WTC11 (cell line): Measurements from ENCODE around the gene SEPTIN3. TPM values are rescaled to one million over a fixed set of nuclear protein-coding genes. Genes with fewer than 3 reads are reported as not detected.

ENCODE experiments used
- ATAC-seq: fragments of 200-7000 bp; cut with Tn5 transposase; 2 replicates; pipeline ENCODE4 v1.10.0; 2021; ENCODE audit warnings: mild to moderate bottlenecking, moderate library complexity
- CTCF ChIA-PET: fragments of 300-600 bp; sonication (Branson Sonifier 250); formaldehyde crosslinking; loops from one replicate; lab custom pipeline; 2021; ENCODE audit warnings: antibody characterized with exemption; lab: Charles Lee
- POLR2A ChIA-PET: fragments of 350-600 bp; sonication (Branson Sonifier 250); formaldehyde crosslinking; loops from one replicate; lab custom pipeline; 2021; ENCODE audit warnings: antibody characterized with exemption; lab: Charles Lee
- DNase-seq: peaks from one replicate; pipeline ENCODE4 v3.0.0; 2021; ENCODE audit warnings: low spot score
- H3K27ac Mint-ChIP-seq: 2 replicates; pipeline ENCODE4 v1.8.0; 2021; ENCODE audit warnings: mixed read lengths
- H3K27me3 Mint-ChIP-seq: 2 replicates; pipeline ENCODE4 v1.8.0; 2021; ENCODE audit warnings: low read depth, mild to moderate bottlenecking, moderate library complexity, mixed read lengths
- H3K36me3 Mint-ChIP-seq: 2 replicates; pipeline ENCODE4 v1.8.0; 2021; ENCODE audit warnings: mixed read lengths
- H3K4me1 Mint-ChIP-seq: 2 replicates; pipeline ENCODE4 v1.8.0; 2022; ENCODE audit warnings: mixed read lengths
- H3K4me3 Mint-ChIP-seq: 2 replicates; pipeline ENCODE4 v1.8.0; 2021; ENCODE audit warnings: mild to moderate bottlenecking, moderate library complexity, mixed read lengths
- H3K9me3 Mint-ChIP-seq: 2 replicates; pipeline ENCODE4 v1.8.0; 2021; ENCODE audit warnings: mixed read lengths
- ETV6 ChIP-seq: sonication (generic); formaldehyde crosslinking; IDR thresholded peaks from 2 replicates; pipeline ENCODE4 v1.8.1; 2022; ENCODE audit warnings: mild to moderate bottlenecking, missing genetic modification reagents
- KAT7 ChIP-seq: sonication (generic); formaldehyde crosslinking; IDR thresholded peaks from 2 replicates; pipeline ENCODE4 v1.8.1; 2023; ENCODE audit warnings: missing genetic modification reagents, mild to moderate bottlenecking, borderline replicate concordance
- MXD4 ChIP-seq: fragments of 250-450 bp; sonication (Bioruptor Pico); IDR thresholded peaks from 2 replicates; pipeline ENCODE4 v1.8.0; 2021; ENCODE audit warnings: mild to moderate bottlenecking, moderate library complexity, borderline replicate concordance
- NFYB ChIP-seq: sonication (generic); formaldehyde crosslinking; conservative IDR thresholded peaks from 2 replicates; pipeline ENCODE4 v1.8.0; 2022; ENCODE audit warnings: low read depth, missing genetic modification reagents
- SMAD3 ChIP-seq: sonication (generic); formaldehyde crosslinking; IDR thresholded peaks from 2 replicates; pipeline ENCODE4 v1.8.0; 2022; ENCODE audit warnings: missing genetic modification reagents, mild to moderate bottlenecking, borderline replicate concordance
- ZNF138 ChIP-seq: sonication (generic); formaldehyde crosslinking; conservative IDR thresholded peaks from 2 replicates; pipeline ENCODE4 v1.8.1; 2022; ENCODE audit warnings: mild to moderate bottlenecking, moderate library complexity, missing genetic modification reagents
- total RNA-seq: library from RNA; stranded (reverse); gene quantifications from 3 replicates; pipeline ENCODE4 v1.2.3, GENCODE V29; 2021
- TF ChIP-seq, protein P1 (sequence below): sonication (generic); formaldehyde crosslinking; IDR thresholded peaks from 2 replicates; pipeline ENCODE4 v1.8.1; 2023; ENCODE audit warnings: mild to moderate bottlenecking, missing genetic modification reagents, borderline replicate concordance
- TF ChIP-seq, protein P2 (sequence below): sonication (generic); formaldehyde crosslinking; IDR thresholded peaks from 2 replicates; pipeline ENCODE4 v1.8.1; 2023; ENCODE audit warnings: mild to moderate bottlenecking, missing genetic modification reagents, moderate library complexity
- TF ChIP-seq, protein P3 (sequence below): sonication (generic); formaldehyde crosslinking; IDR thresholded peaks from 2 replicates; pipeline ENCODE4 v1.8.1; 2023; ENCODE audit warnings: mild to moderate bottlenecking, moderate library complexity, missing genetic modification reagents
- TF ChIP-seq, protein P4 (sequence below): sonication (generic); formaldehyde crosslinking; IDR thresholded peaks from 2 replicates; pipeline ENCODE4 v1.8.0; 2022; ENCODE audit warnings: mild to moderate bottlenecking, missing genetic modification reagents
- TF ChIP-seq, protein P5 (sequence below): fragments of 250-450 bp; sonication (Bioruptor Pico); IDR thresholded peaks from 2 replicates; pipeline ENCODE4 v1.9.0; 2021; ENCODE audit warnings: mild to moderate bottlenecking
- TF ChIP-seq, protein P6 (sequence below): sonication (generic); formaldehyde crosslinking; IDR thresholded peaks from 2 replicates; pipeline ENCODE4 v1.8.1; 2023; ENCODE audit warnings: mild to moderate bottlenecking, missing genetic modification reagents

Gene SEPTIN3
- total RNA-seq, 1 experiment from 2014 or later: 19.5 TPM

DNA sequence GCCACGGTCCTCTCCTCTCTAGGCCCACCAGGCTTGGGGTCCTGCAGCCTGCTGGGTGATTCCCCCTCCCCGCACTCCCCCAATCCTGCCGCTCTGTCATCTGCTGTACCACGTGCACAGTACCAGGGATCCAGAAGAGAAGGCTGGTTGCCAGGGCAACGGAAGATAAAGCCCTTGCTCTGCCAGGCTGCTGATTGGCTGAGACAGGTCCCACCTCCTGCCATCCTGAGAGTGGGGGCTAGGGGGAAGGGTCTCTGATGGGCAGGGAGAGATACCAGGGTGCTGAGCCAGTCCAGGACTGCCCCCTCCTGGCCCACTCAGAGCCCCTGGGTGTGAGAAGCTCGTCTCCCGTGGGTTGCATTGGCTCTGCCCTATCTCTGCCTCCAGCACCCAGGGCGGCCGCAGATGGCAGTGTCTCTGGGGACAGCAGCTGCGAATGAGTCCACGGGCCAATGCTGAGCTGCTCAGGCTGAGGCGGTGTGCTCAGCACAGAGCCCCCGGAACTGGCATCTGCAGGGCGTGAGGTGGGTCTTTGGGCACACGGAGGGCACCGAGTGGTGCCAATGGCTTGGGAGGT, 17.3 kb upstream of the SEPTIN3 start, which contains the start of gene SMIM45:
Gene SMIM45 (plus strand): TSS at position 253 of the 577 bp plus-strand sequence.
- no peak for TF ChIP-seq ETV6 (CRISPR knock-in tag)
- TF ChIP-seq, protein P1, sequence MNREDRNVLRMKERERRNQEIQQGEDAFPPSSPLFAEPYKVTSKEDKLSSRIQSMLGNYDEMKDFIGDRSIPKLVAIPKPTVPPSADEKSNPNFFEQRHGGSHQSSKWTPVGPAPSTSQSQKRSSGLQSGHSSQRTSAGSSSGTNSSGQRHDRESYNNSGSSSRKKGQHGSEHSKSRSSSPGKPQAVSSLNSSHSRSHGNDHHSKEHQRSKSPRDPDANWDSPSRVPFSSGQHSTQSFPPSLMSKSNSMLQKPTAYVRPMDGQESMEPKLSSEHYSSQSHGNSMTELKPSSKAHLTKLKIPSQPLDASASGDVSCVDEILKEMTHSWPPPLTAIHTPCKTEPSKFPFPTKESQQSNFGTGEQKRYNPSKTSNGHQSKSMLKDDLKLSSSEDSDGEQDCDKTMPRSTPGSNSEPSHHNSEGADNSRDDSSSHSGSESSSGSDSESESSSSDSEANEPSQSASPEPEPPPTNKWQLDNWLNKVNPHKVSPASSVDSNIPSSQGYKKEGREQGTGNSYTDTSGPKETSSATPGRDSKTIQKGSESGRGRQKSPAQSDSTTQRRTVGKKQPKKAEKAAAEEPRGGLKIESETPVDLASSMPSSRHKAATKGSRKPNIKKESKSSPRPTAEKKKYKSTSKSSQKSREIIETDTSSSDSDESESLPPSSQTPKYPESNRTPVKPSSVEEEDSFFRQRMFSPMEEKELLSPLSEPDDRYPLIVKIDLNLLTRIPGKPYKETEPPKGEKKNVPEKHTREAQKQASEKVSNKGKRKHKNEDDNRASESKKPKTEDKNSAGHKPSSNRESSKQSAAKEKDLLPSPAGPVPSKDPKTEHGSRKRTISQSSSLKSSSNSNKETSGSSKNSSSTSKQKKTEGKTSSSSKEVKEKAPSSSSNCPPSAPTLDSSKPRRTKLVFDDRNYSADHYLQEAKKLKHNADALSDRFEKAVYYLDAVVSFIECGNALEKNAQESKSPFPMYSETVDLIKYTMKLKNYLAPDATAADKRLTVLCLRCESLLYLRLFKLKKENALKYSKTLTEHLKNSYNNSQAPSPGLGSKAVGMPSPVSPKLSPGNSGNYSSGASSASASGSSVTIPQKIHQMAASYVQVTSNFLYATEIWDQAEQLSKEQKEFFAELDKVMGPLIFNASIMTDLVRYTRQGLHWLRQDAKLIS (CRISPR knock-in tag): no peak
- TF ChIP-seq, protein P2, sequence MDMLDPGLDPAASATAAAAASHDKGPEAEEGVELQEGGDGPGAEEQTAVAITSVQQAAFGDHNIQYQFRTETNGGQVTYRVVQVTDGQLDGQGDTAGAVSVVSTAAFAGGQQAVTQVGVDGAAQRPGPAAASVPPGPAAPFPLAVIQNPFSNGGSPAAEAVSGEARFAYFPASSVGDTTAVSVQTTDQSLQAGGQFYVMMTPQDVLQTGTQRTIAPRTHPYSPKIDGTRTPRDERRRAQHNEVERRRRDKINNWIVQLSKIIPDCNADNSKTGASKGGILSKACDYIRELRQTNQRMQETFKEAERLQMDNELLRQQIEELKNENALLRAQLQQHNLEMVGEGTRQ: peak; percentile 80
- peak; percentile 41; the same call in 1 of the 2 replicates for TF ChIP-seq NFYB (CRISPR knock-in tag)
- no peak for TF ChIP-seq SMAD3 (CRISPR knock-in tag)
- TF ChIP-seq ZNF138: 0 out of 2 replicates have a peak, but pooled peaks have one; percentile 54
- no peak for TF ChIP-seq KAT7 (CRISPR knock-in tag)
- TF ChIP-seq, protein P3, sequence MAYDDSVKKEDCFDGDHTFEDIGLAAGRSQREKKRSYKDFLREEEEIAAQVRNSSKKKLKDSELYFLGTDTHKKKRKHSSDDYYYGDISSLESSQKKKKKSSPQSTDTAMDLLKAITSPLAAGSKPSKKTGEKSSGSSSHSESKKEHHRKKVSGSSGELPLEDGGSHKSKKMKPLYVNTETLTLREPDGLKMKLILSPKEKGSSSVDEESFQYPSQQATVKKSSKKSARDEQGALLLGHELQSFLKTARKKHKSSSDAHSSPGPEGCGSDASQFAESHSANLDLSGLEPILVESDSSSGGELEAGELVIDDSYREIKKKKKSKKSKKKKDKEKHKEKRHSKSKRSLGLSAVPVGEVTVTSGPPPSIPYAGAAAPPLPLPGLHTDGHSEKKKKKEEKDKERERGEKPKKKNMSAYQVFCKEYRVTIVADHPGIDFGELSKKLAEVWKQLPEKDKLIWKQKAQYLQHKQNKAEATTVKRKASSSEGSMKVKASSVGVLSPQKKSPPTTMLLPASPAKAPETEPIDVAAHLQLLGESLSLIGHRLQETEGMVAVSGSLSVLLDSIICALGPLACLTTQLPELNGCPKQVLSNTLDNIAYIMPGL (CRISPR knock-in tag): no peak
- TF ChIP-seq, protein P4, sequence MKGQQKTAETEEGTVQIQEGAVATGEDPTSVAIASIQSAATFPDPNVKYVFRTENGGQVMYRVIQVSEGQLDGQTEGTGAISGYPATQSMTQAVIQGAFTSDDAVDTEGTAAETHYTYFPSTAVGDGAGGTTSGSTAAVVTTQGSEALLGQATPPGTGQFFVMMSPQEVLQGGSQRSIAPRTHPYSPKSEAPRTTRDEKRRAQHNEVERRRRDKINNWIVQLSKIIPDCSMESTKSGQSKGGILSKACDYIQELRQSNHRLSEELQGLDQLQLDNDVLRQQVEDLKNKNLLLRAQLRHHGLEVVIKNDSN (CRISPR knock-in tag): peak; percentile 75
- TF ChIP-seq, protein P5, sequence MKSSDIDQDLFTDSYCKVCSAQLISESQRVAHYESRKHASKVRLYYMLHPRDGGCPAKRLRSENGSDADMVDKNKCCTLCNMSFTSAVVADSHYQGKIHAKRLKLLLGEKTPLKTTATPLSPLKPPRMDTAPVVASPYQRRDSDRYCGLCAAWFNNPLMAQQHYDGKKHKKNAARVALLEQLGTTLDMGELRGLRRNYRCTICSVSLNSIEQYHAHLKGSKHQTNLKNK (CRISPR knock-in tag): no peak
- Mint-ChIP-seq H3K9me3 (no peaks in the 10 kb centered on the region), H3K27ac (0 out of 2 replicates have a peak within 1 kb of the TSS, but pooled peaks have one; percentile 32), H3K36me3 (no peaks in the 10 kb centered on the region), H3K27me3 (peaks cover 8% of the 10 kb centered on the region), H3K4me3 (no peak within 1 kb of the TSS), H3K4me1 (peaks cover 26% of the 10 kb centered on the region)
- POLR2A ChIA-PET: no interaction called here
- ATAC-seq (peak; percentile 47), DNase-seq (peak; percentile 58)
- CTCF ChIA-PET: interaction anchor here (0.5 to 6.6 kb wide), 11 partner anchors 10 to 447 kb away, joined by 3 to 37 read pairs (median 5); partner anchors contain the start of gene TNFRSF13C

DNA sequence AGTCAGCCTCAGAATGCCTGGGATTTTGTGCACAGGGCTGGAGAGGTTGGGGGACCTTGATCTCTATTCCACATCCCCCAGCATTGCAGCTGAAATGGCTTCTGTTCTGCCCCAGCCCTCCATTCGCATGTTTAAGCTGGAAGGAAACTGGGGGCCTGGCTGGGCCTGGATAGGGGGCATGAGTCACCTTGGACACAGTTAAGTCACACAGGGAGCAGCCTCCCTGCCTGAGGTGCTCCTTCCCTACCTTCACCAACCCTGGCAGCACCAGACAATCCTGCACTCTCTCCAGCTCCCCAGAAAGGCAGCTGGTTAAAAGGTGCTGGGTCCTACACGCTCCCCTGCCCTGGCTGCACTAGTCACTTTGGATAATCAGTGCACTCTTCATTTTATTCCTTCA, 16.5 kb upstream of the SEPTIN3 start:
- no peak for ATAC-seq
- Mint-ChIP-seq H3K9me3 (peaks cover 3% of the 10 kb centered on the region), H3K27me3 (peaks cover 11% of the 10 kb centered on the region), H3K27ac (no peak overlapping the region), H3K36me3 (peaks cover 2% of the 10 kb centered on the region), H3K4me1 (peaks cover 24% of the 10 kb centered on the region), H3K4me3 (no peak overlapping the region)
- TF ChIP-seq MXD4: no peak
- TF ChIP-seq, protein P1 (CRISPR knock-in tag): no peak
- TF ChIP-seq, protein P6, sequence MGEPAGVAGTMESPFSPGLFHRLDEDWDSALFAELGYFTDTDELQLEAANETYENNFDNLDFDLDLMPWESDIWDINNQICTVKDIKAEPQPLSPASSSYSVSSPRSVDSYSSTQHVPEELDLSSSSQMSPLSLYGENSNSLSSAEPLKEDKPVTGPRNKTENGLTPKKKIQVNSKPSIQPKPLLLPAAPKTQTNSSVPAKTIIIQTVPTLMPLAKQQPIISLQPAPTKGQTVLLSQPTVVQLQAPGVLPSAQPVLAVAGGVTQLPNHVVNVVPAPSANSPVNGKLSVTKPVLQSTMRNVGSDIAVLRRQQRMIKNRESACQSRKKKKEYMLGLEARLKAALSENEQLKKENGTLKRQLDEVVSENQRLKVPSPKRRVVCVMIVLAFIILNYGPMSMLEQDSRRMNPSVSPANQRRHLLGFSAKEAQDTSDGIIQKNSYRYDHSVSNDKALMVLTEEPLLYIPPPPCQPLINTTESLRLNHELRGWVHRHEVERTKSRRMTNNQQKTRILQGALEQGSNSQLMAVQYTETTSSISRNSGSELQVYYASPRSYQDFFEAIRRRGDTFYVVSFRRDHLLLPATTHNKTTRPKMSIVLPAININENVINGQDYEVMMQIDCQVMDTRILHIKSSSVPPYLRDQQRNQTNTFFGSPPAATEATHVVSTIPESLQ: no peak
- no peak for DNase-seq
- CTCF ChIA-PET: interaction anchor here (1.0 to 6.6 kb wide), 11 partner anchors 9 to 286 kb away, joined by 3 to 37 read pairs (median 5); partner anchors contain the start of genes NDUFA6 and TNFRSF13C
- POLR2A ChIA-PET: no interaction called here
